ENCODE measurements around the gene ASB4. TPM values are rescaled to one million over a fixed set of nuclear protein-coding genes. Genes with fewer than 3 reads are reported as not detected.

Gene ASB4
- total RNA-seq, 1 donor from 2014 or later, result 0.11 TPM

GRCh38 chr7:95569720-95570119 lies 84.0 kb downstream of the ASB4 start:
- no peak for TF ChIP-seq CTCF (IDR thresholded peaks at IDR 0.05)

GRCh38 chr7:95577137-95577536 lies 91.4 kb downstream of the ASB4 start:
- Histone ChIP-seq H3K27ac (no peak overlapping the region), H3K9me3 (no peaks in the 10 kb centered on the region), H3K4me1 (no peaks in the 10 kb centered on the region), H3K36me3 (no peaks in the 10 kb centered on the region), H3K4me3 (no peak overlapping the region), H3K27me3 (no peaks in the 10 kb centered on the region)
- DNase-seq (ENCODE audit: low spot score in 2 of 2), result no peak
- intact Hi-C loops (cut with DNase I), result no loop called here
- no peak for TF ChIP-seq CTCF (IDR thresholded peaks at IDR 0.05)

More at GRCh38 chr7:95569720-95570119, 84.0 kb downstream of the ASB4 start:
- H3K4me3 ChIP-seq, result no peak overlapping the region
- no peaks in the 10 kb centered on the region for H3K27me3 ChIP-seq
- H3K4me1 ChIP-seq, result no peaks in the 10 kb centered on the region
- no peak for DNase-seq (ENCODE audit: low spot score in 2 of 2)
- intact Hi-C loops (cut with DNase I), result no loop called here
- no peak overlapping the region for H3K27ac ChIP-seq
- H3K36me3 ChIP-seq, result no peaks in the 10 kb centered on the region
- H3K9me3 ChIP-seq, result no peaks in the 10 kb centered on the region

- Histone ChIP-seq H3K4me1 (no peaks in the 10 kb centered on the region), H3K9me3 (no peaks in the 10 kb centered on the region), H3K27me3 (no peaks in the 10 kb centered on the region), H3K27ac (no peak overlapping the region), H3K36me3 (peaks cover 0 to 2% of the 10 kb centered on the region in 2 donors), H3K4me3 (no peak overlapping the region)
- no peak for TF ChIP-seq CTCF (IDR thresholded peaks at IDR 0.05)
- no peak for DNase-seq (ENCODE audit: low spot score in 2 of 2)
- intact Hi-C loops (cut with DNase I), result no loop called here
Measured at GRCh38 chr7:95578299-95578855, 92.6 kb downstream of the ASB4 start.

- Histone ChIP-seq H3K36me3 (peaks cover 7 to 10% of the 10 kb centered on the region in 2 donors), H3K27me3 (no peaks in the 10 kb centered on the region), H3K27ac (no peak overlapping the region), H3K4me3 (no peak overlapping the region), H3K9me3 (no peaks in the 10 kb centered on the region), H3K4me1 (no peaks in the 10 kb centered on the region)
- DNase-seq (ENCODE audit: low spot score in 2 of 2), result no peak
- TF ChIP-seq CTCF (IDR thresholded peaks at IDR 0.05), result no peak
- intact Hi-C loops (cut with DNase I), result no loop called here
Measured at GRCh38 chr7:95579318-95579717, 93.6 kb downstream of the ASB4 start.

GRCh38 chr7:95581467-95581866 lies 95.7 kb downstream of the ASB4 start:
- peaks cover 0 to 9% of the 10 kb centered on the region in 2 donors for H3K4me1 ChIP-seq
- H3K4me3 ChIP-seq, result no peak overlapping the region
- no peaks in the 10 kb centered on the region for H3K9me3 ChIP-seq
- H3K36me3 ChIP-seq, result peaks cover 21 to 31% of the 10 kb centered on the region in 2 donors
- intact Hi-C loops (cut with DNase I), result no loop called here
- DNase-seq (ENCODE audit: low spot score in 2 of 2), result no peak
- H3K27me3 ChIP-seq, result no peaks in the 10 kb centered on the region
- no peak for TF ChIP-seq CTCF (IDR thresholded peaks at IDR 0.05)
- no peak overlapping the region for H3K27ac ChIP-seq

Measured in ascending aorta (tissue), 2 donors.